PC-9 (cell line): ENCODE results near the gene PCDHGA1. TPM values are rescaled to one million over a fixed set of nuclear protein-coding genes. Genes with fewer than 3 reads are reported as not detected.

Experiments
- BruUV-seq: library from RNA; stranded (reverse); fragments of 400-500 nt; replicated peaks from 2 replicates; lab custom pipeline; 2021; lab: Mats Ljungman, UMichigan
- CTCF ChIA-PET: fragments of 300-600 bp; sonication (Branson Sonifier 250); formaldehyde crosslinking; loops from one replicate; lab custom pipeline; 2022; ENCODE audit warnings: antibody characterized with exemption; lab: Charles Lee
- POLR2A ChIA-PET: fragments of 300-600 bp; sonication (Branson Sonifier 250); formaldehyde crosslinking; loops from one replicate; lab custom pipeline; 2022; ENCODE audit warnings: antibody characterized with exemption; ENCODE audit not compliant: unreplicated experiment; lab: Charles Lee
- DNase-seq, 2 experiments: peaks; one replicate each; pipeline versions ENCODE4 v3.0.0 to v3.0.0-alpha.2; 2015 to 2022; ENCODE audit warnings: mixed read lengths in 1 of 2
- H2AFZ ChIP-seq: fragments of 200-600 bp; sonication (generic); 2 replicates; pipeline ENCODE4 v1.8.1; 2017; ENCODE audit warnings: antibody characterized with exemption
- H3F3A ChIP-seq: fragments of 200-600 bp; sonication (generic); 2 replicates; pipeline ENCODE4 v1.8.1; 2017; ENCODE audit warnings: antibody characterized with exemption, mild to moderate bottlenecking, low read depth; ENCODE audit not compliant: insufficient read depth
- H3K27ac ChIP-seq: fragments of 200-600 bp; sonication (generic); 2 replicates; pipeline ENCODE4 v1.6.1; 2016; ENCODE audit warnings: mixed run types
- H3K27me3 ChIP-seq: fragments of 200-600 bp; sonication (generic); 2 replicates; pipeline ENCODE4 v1.6.1; 2016; ENCODE audit warnings: low read depth, mixed run types; ENCODE audit not compliant: insufficient read depth
- H3K36me3 ChIP-seq: fragments of 200-600 bp; sonication (generic); 2 replicates; pipeline ENCODE4 v1.6.1; 2016; ENCODE audit warnings: low read depth, mixed run types
- H3K4me1 ChIP-seq: fragments of 200-600 bp; sonication (generic); replicated peaks from 2 replicates; pipeline ENCODE4 v1.6.1; 2016; ENCODE audit warnings: mixed run types; ENCODE audit not compliant: insufficient read depth
- H3K4me2 ChIP-seq: fragments of 200-600 bp; sonication (generic); 2 replicates; pipeline ENCODE4 v1.6.1; 2017; ENCODE audit warnings: mixed run types
- H3K4me3 ChIP-seq: fragments of 200-600 bp; sonication (generic); 2 replicates; pipeline ENCODE4 v1.6.1; 2016; ENCODE audit warnings: mixed run types
- H3K79me2 ChIP-seq: fragments of 200-600 bp; sonication (generic); 2 replicates; pipeline ENCODE4 v1.6.1; 2017; ENCODE audit warnings: low read depth, mixed run types
- H3K9me2 ChIP-seq: fragments of 200-600 bp; sonication (generic); 2 replicates; pipeline ENCODE4 v1.8.1; 2017; ENCODE audit warnings: mild to moderate bottlenecking; ENCODE audit not compliant: insufficient read depth
- H3K9me3 ChIP-seq: fragments of 200-600 bp; sonication (generic); 2 replicates; pipeline ENCODE4 v1.8.1; 2016; ENCODE audit warnings: low read depth; ENCODE audit not compliant: insufficient read depth
- H4K20me1 ChIP-seq: fragments of 200-600 bp; sonication (generic); 2 replicates; pipeline ENCODE4 v1.8.1; 2017; ENCODE audit not compliant: insufficient read depth
- EZH2 ChIP-seq: fragments of 200-600 bp; sonication (generic); IDR thresholded peaks from 2 replicates; pipeline ENCODE4 v1.8.0; 2017; ENCODE audit warnings: antibody characterized with exemption, low read depth
- intact Hi-C: fragments of 100-400 bp; cut with micrococcal nuclease; formaldehyde crosslinking; loops from one replicate; pipeline ENCODE4 v1.10.0; 2022; ENCODE audit not compliant: unreplicated experiment
- total RNA-seq: library from RNA; stranded (reverse); gene quantifications from 2 replicates; pipeline ENCODE4 v1.2.3, GENCODE V29; 2021
- TF ChIP-seq, protein P1 (sequence below): fragments of 200-600 bp; sonication (generic); conservative IDR thresholded peaks from 2 replicates; pipeline ENCODE4 v1.6.1; 2017; ENCODE audit warnings: mixed run types, antibody characterized with exemption, mild to moderate bottlenecking, moderate library complexity

PCDHGA1 gene
- total RNA-seq, 1 experiment from 2014 or later = 0.07 TPM

DNA sequence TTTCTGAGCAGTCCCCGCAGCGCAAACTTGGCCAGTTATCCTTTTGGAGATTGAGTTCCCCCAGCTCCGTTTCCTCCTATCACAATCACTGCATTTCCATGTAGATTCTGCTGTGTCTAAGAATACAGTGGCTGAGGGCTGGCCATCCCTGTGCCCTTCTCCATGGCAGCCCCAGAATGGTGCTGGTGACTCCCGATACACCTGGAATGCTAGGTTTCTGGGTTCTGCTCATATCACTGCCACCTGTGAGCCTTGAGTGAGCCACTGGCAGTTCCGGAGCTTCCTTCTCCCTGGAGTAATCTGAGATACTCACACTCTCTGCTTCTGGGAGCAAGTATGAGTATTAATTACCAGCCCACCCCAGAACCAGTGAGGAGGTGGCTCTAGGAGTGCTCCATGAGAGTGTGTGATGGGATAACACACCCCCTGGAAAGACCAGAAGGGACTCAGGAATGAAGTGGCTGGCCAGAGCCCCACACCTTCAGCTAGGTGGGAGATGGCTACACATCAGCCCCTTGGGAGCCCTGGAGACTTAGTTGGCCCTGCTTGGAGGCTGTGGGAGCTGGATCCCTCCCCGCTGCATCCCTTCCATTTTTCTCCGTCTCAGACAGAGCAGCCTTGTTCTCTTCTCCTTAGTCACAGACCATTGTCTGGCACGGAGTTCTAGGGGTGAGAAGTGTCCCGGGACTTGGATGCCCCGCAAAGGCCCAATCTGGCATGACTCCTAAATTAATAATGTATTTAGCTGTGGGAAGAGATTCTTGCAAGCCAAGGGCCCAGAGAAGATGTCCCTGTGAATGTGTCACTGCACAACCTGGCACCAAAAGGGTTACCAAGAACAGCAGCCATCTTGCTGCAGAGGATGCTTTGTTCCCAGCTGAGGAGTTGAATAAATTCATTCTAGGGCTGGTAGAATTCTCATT is 163.4 kb downstream of the PCDHGA1 start:
- no peak overlapping the region for H3K4me2 ChIP-seq
- H3F3A ChIP-seq = no peaks in the 10 kb centered on the region
- no peaks in the 10 kb centered on the region for H3K79me2 ChIP-seq
- no peaks in the 10 kb centered on the region for H3K36me3 ChIP-seq
- H3K27me3 ChIP-seq = peaks cover 32% of the 10 kb centered on the region
- H3K4me1 ChIP-seq = no peaks in the 10 kb centered on the region
- no peaks in the 10 kb centered on the region for H3K9me2 ChIP-seq
- no peak overlapping the region for H3K4me3 ChIP-seq
- POLR2A ChIA-PET = no interaction called here
- H2AFZ ChIP-seq = no peak overlapping the region
- no peaks in the 10 kb centered on the region for H4K20me1 ChIP-seq
- H3K27ac ChIP-seq = no peak overlapping the region
- DNase-seq = no peak
- intact Hi-C loops = no loop called here
- no peaks in the 10 kb centered on the region for H3K9me3 ChIP-seq
- no TSS peak for BruUV-seq
- CTCF ChIA-PET = no interaction called here
- TF ChIP-seq, protein P1, sequence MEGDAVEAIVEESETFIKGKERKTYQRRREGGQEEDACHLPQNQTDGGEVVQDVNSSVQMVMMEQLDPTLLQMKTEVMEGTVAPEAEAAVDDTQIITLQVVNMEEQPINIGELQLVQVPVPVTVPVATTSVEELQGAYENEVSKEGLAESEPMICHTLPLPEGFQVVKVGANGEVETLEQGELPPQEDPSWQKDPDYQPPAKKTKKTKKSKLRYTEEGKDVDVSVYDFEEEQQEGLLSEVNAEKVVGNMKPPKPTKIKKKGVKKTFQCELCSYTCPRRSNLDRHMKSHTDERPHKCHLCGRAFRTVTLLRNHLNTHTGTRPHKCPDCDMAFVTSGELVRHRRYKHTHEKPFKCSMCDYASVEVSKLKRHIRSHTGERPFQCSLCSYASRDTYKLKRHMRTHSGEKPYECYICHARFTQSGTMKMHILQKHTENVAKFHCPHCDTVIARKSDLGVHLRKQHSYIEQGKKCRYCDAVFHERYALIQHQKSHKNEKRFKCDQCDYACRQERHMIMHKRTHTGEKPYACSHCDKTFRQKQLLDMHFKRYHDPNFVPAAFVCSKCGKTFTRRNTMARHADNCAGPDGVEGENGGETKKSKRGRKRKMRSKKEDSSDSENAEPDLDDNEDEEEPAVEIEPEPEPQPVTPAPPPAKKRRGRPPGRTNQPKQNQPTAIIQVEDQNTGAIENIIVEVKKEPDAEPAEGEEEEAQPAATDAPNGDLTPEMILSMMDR = no peak

DNA sequence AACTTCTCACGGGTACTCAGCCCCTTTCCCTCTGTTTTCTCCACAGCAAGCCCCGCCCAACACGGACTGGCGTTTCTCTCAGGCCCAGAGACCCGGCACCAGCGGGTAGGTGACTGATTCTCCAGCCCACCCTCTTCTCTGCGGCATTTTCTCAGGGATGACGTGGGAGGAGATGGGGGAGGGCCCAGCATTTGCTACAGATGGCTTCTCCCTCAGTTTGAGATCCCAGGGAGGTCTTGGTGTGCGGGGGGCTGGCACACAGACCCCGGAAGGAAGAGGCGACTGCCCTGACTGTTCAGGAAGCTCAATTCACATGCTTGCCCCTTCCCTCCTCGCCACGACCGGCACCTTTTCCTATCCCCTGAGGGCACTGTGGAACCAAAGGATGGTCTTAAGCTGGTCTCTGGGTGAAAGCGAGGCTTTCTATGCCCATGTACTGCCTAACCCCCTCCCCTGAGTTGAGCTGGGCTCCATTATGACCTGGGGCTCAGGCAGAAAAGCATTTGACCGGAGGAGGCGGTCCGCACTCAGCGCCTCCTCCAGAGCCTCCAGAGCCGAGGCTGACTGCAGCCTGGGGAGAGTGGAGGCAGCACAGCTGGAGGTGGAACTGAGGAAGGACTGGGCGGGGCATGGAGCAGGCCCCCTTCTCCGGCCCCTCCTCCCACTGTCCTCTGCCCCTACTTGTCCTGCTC is 164.6 kb downstream of the PCDHGA1 start:
- H3K4me3 ChIP-seq = no peak overlapping the region
- ChIA-PET CTCF (no interaction called here), POLR2A (no interaction called here)
- H4K20me1 ChIP-seq = no peaks in the 10 kb centered on the region
- intact Hi-C loops = no loop called here
- no peaks in the 10 kb centered on the region for H3K9me3 ChIP-seq
- no peaks in the 10 kb centered on the region for H3F3A ChIP-seq
- no peaks in the 10 kb centered on the region for H3K79me2 ChIP-seq
- TF ChIP-seq EZH2 = no peak
- TF ChIP-seq, protein P1 = no peak
- H3K4me2 ChIP-seq = no peak overlapping the region
- no peaks in the 10 kb centered on the region for H3K4me1 ChIP-seq
- H3K27ac ChIP-seq = no peak overlapping the region
- H3K9me2 ChIP-seq = no peaks in the 10 kb centered on the region
- BruUV-seq = no TSS peak
- DNase-seq = no peak
- H3K27me3 ChIP-seq = peaks cover 32% of the 10 kb centered on the region
- no peaks in the 10 kb centered on the region for H3K36me3 ChIP-seq
- no peak overlapping the region for H2AFZ ChIP-seq

DNA sequence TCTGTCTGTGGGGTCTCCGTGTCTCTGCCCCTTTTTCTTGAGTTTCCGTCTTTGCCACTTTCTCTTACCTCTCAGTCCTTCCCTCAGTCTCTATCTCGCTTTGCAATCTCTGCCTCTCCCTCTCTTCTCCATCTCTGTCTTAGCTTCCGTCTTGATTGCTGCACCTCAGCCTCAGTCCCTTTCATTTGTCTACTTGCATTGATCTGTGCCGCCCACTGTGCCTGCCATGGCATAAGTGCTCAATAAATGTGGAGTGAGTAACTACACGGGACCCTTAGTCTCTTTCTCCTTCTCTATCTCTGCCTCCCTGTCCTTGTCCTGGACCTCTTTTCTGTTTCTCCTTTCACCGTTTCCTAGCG is 165.1 kb downstream of the PCDHGA1 start:
- TF ChIP-seq, protein P1 = no peak
- TF ChIP-seq EZH2 = no peak
- ChIA-PET CTCF (no interaction called here), POLR2A (no interaction called here)
- Histone ChIP-seq H3K4me2 (no peak overlapping the region), H3F3A (no peaks in the 10 kb centered on the region), H3K27ac (no peak overlapping the region), H4K20me1 (no peaks in the 10 kb centered on the region), H3K9me2 (no peaks in the 10 kb centered on the region), H3K4me3 (no peak overlapping the region), H3K4me1 (no peaks in the 10 kb centered on the region), H3K79me2 (no peaks in the 10 kb centered on the region), H3K36me3 (no peaks in the 10 kb centered on the region), H3K9me3 (no peaks in the 10 kb centered on the region), H2AFZ (no peak overlapping the region), H3K27me3 (peaks cover 30% of the 10 kb centered on the region)
- DNase-seq = no peak
- no TSS peak for BruUV-seq
- intact Hi-C loops = no loop called here
